GM19351 (cell line): ENCODE data around the gene KREMEN2.
"Not testable (repeated sequence)": the region's sequence is repeated elsewhere in the genome, so short reads cannot be mapped to it uniquely, and the experiment has no call there.

Source experiments
- ATAC-seq: cut with Tn5 transposase; IDR thresholded peaks from one replicate; pipeline ENCODE4 v1.9.1; 2021; ENCODE audit warnings: mild to moderate bottlenecking, moderate library complexity; ENCODE audit not compliant: unreplicated experiment

Gene KREMEN2, protein sequence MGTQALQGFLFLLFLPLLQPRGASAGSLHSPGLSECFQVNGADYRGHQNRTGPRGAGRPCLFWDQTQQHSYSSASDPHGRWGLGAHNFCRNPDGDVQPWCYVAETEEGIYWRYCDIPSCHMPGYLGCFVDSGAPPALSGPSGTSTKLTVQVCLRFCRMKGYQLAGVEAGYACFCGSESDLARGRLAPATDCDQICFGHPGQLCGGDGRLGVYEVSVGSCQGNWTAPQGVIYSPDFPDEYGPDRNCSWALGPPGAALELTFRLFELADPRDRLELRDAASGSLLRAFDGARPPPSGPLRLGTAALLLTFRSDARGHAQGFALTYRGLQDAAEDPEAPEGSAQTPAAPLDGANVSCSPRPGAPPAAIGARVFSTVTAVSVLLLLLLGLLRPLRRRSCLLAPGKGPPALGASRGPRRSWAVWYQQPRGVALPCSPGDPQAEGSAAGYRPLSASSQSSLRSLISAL

DNA sequence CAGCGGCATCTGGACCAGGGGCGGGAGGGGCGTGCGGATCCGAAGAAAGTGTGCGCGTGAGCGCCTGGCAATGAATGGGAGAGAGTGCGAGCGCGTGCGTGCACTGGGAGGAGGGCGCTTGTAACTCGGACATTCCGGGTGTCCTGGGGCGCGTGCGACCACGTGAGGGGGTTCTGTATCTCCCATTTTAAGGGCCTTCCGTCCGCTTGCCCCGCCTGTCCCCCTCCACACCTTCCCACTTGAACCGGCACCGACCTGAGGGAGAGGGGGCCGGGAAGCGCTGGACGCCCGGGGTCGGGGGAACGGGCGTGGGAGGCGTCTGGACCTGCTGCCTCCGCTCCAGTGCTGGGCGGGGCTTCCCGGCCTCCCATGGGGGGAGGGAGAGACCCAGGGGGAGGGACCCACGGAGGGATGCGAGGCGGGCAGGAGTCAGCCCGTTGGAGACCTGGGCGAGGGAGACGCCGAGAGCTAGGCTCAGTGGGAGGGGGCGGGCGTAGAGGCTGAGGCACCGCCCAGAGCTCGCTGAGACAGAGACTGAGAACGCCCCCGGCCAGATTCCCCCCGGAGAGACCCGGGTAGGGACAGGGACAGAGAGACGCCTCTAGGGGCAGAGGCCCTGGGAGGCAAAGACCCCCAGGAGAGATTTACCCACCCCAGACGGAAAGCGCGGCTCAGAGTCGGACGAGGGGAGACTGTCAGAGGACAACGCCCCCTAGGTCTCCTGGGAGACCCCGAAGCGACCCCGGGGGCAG is at the start of gene KREMEN2:
Gene KREMEN2, plus strand, starts transcription at position 553 of the 752 bp plus-strand sequence. CDS start 246 bp downstream, outside the sequence.
- no peak for ATAC-seq

DNA sequence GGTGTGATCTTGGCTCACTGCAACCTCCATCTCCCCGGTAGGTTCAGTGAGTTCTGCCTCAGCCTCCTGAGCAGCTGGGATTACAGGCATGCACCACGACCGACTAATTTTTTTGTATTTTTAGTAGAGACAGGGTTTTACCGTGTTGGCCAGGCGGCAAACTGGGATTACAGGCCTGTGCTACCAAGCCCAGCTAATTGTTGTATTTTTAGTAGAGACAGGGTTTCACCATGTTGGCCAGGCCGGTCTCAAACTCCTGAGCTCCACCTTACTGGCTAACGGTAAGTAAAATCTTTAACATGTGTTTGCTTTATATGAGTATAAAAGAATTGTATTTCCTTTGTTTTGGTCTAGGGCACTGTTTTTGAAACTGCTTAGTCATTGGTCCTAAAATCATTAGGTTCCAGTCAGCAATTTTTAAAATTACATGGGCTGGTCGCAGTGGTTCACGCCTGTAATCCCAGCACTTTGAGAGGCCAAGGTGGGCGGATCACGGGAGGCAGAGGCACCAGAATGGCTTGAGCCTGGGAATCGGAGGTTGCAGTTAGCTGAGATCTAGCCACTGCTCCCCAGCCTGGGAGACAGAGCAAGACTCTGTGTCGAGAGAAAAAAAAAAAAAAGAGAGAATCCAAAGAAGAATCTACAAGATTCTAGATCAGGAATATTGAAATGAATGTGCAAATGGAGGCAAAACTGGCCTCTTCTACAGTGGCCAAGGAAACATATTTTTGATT is 48.7 kb upstream of the KREMEN2 start:
- ATAC-seq, result no peak

GRCh38 chr16:2919511-2920255 is 44.4 kb upstream of the KREMEN2 start:
- ATAC-seq, result no peak

DNA sequence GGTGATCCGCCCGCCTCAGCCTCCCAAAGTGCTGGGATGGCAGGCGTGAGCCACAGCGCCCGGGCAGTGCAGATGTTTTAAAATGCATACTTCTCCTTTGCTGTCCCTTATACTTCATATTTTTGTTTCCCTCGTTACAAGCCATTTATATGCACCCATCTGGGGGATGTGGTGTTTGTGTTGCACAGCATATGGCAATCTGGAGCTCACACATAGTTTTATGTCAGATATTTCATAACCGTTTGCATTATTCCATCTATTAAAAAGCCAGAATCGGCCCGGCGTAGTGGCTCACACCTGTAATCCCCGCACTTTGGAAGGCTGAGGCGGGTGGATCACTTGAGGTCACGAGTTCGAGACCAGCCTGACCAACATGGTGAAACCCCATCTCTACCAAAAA is 40.6 kb upstream of the KREMEN2 start:
- ATAC-seq, result no peak

- ATAC-seq, result no peak
Observed at GRCh38 chr16:2924901-2925755, 38.9 kb upstream of the KREMEN2 start.

DNA sequence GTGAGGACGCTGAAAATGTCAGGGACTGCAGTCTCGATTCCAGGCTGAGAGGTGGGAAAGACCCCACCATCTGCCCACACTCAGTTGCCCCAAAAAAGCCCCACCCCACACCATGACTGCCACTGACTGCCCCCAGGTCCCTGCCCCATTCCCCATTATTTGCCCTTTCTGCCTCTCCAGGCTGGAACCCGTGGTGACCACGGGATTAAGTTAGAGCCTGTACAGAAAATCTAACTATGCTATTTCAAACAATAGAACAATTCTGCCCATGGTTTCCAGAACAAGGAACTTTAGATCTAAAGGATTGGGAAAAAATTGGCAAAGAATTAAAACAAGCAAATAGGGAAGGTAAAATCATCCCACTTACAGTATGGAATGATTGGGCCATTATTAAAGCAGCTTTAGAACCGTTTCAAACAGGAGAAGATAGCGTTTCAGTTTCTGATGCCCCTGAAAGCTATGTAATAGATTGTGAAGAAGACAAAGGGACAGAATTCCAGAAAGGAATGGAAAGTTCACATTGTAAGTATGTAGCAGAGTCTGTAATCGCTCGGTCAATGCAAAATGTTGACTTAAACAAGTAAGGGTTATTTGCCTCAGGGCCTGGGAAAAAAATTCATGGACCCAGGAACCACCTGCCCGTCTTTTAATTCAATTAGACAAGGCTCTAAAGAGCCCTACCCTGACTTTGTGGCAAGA is 38.0 kb upstream of the KREMEN2 start:
- no peak for ATAC-seq

GRCh38 chr16:2926650-2926999 is 37.5 kb upstream of the KREMEN2 start:
- no peak for ATAC-seq

GRCh38 chr16:2927010-2927646 is 36.9 kb upstream of the KREMEN2 start:
- no peak for ATAC-seq

DNA sequence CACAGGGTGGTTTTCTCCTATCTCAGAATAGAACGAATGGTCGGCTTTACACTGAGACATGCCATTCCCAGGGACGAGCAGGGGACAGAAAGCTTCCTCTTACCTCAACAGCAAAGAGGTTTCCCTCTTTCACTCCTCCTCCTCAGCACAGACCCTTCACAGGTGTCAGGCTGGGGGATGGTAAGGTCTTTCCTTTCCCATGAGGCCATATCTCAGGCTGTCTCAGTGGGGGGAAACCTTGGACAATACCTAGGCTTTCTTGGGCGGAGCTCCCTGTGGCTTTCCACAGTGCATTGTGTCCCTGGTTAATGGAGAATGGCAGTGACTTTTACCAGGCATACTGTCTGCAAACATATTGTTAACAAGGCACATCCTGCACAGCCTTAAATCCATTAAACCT is 35.9 kb upstream of the KREMEN2 start:
- ATAC-seq, result not testable (repeated sequence)

DNA sequence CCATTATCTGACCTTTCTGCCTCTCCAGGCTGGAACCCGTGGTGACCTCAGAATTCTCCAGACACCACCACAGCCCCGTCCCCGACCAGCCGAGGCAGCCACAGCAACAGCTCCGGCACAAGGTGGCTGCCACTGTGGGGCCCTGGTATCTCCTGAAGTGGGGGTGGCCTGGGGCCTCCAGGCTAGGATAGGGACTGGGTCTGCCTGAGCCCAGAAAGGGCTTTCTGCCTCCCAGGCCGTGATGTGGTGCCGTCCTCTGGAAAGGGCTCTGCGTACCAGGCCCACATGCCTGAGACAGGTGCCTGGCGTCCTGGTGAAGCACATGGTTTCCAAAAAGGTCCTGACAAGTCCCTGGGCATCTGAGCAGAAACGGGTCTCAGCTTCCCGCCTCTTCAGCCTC is 35.3 kb upstream of the KREMEN2 start:
- no peak for ATAC-seq

DNA sequence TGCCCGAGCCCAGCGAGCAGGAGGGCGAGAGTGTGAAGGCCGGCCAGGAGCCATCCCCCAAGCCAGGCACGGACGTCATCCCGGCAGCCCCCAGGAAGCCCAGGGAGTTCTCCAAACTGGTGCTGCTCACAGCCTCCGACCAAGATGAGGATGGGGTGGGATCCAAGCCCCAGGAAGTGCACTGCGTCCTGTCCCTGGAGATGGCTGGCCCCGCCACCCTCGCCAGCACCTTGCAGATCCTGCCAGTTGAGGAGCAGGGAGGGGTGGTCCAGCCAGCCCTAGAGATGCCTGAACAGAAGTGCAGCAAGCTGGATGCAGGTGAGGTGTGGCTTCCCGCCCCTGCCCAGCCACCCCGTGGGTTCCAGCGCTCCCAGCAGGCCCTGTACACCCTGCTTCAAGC is 34.4 kb upstream of the KREMEN2 start:
- ATAC-seq, result no peak

DNA sequence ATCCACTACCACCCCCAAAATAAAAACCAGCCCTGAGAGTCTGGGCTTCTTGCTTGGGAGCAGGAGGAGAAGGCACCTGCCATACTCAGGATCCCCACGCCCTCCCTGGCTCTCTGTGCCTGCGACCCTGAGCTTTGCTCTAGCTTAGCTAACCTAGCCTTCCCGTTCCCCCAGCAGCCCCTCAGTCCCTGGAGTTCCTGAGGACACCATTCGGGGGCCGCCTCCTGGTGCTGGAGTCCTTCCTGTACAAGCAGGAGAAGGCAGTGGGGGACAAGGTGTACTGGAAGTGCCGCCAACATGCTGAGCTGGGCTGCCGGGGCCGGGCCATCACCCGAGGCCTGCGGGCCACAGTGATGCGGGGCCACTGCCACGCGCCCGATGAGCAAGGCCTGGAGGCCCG is 33.8 kb upstream of the KREMEN2 start:
- no peak for ATAC-seq

GRCh38 chr16:2931231-2931914 is 32.7 kb upstream of the KREMEN2 start:
- not testable (repeated sequence) for ATAC-seq

- no peak for ATAC-seq
Observed at GRCh38 chr16:2933136-2933535, 30.9 kb upstream of the KREMEN2 start.

DNA sequence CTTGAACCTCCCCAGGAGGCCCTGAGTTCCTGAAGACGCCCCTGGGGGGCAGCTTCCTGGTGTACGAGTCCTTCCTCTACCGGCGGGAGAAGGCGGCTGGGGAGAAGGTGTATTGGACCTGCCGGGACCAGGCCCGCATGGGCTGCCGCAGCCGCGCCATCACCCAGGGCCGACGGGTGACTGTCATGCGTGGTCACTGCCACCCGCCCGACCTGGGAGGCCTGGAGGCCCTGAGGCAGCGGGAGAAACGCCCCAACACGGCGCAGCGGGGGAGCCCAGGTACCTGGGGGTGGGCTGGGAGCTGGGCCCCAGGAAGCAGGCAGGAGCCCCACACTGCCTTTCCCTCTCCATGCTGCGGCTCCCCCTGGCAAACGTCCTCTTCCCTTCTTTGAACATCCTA is 30.4 kb upstream of the KREMEN2 start:
- ATAC-seq, result no peak

DNA sequence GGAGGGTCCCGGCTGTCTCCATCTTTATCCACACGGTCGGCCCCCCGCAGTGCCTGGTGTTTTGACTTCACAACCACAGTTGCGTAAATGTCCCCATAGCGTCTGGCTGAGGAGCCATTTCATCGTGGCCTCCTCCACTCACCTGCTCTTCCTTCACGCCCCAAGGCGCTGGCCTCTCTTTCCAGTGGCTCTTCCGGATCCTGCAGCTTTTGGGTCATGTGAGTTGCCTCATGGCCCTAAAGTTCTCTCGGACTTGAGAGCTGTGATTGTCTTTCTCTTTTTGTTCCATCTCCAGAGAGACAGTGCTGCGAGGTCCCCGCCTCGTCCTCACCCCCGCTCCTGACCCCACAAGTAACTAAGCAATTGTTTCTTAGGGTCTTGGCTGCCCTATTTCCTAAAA is 29.6 kb upstream of the KREMEN2 start:
- no peak for ATAC-seq

GRCh38 chr16:2936436-2937011 is 27.6 kb upstream of the KREMEN2 start:
- ATAC-seq, result no peak

DNA sequence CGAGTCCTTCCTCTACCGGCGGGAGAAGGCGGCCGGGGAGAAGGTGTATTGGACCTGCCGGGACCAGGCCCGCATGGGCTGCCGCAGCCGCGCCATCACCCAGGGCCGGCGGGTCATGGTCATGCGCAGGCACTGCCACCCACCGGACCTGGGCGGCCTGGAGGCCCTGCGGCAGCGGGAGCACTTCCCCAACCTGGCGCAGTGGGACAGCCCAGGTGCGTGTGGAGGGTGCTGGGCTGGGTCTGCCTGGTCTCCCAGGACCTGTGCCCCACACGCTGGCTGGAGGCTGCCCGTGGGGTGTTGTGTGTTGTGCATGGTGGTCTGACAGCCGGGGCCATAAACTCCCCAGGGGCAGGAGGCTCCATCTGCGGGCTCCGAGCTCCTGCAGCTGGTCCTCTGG is 26.9 kb upstream of the KREMEN2 start:
- ATAC-seq, result no peak
